ENCODE data around the gene KDELR1. TPM values are rescaled to one million over a fixed set of nuclear protein-coding genes. Genes with fewer than 3 reads are reported as not detected.

The KDELR1 gene
- total RNA-seq, result 102 and 121 TPM in 2 replicates

DNA sequence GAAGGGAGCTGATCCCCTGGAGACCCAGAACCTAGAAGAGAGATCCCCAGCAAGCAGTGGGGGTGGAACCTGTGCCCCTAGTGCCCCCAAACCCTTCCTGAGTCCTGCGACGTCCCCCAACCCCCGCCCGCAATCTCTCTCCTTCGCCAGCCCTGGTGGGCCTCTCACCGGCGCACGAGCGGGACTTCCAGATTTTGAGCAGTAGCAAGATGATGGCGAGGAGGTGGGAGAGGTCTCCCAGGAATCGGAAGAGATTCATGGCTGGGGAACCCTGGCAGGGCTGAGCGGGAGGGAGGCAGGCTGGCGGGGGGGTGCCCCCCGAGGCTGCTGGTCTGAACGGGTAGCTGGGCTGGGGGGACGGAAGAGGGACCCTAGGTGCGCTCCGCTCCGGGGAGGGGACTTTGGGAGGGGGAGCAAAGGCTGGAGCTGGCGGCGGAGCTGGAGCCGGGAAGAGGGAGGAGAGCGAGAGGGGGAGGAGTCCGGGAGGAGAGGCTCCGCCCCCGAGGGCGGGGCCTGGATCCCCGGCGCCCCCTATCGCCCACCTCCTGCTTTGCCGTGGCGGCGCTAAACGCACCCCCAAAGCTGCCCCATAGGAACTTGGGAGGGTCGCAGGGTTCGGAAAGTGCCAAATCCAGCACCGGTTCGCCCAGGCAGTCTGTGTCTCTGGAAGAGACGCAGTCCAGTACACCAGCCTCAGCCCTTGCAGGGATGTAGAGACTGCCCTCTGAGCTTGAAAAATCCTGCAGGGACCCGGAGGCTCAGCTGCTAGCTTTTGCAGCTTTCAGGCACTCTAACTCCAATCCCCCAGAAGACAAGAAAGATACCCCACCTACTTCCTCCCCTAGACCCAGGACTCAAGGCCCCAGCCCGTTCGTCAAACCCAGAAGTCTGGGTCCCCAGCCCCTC lies at the start of gene KDELR1:
TSS of gene KDELR1 (minus strand) at position 452 of the 906 bp plus-strand sequence. CDS start at position 259, 193 bp downstream.

DNA sequence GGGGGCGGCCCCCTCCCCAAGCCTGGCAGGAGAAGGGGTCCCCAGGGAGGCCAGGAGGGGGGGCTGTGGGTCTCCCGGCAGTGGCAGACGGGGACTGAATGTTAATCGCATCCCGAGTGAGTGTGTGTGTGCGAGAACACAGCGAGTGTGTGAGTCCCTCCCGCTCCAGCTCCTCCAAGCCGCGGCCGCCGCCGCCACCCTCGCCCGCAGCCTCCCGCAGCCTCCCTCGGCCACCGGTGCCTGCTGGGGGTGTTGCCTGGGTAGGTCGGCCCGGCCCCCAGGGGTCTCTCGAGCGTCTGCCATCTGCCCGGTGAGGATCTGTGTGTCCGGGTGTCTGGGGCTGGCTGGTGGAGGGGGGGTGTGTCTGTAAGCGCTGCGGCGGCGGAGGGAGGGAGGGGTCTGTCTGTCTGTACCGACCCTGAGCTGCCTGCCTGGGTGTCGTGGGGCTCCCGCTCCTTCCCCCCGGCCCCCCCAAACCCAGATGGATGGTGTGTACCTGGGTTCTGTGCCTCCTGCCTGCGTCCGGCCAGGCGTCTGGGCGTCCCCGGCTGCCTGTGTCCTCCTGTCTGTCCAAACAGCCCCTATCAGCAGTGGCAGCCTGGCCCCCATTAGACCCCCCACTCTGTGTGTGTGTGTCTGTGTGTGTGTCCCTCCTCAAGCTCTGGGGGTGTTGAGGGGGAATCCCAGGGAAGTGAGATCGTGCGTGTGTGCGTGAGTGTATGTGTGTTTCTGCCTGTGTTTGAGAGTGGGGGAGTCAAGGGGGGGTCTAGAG lies 2.4 kb upstream of the KDELR1 start, which contains the start of gene GRIN2D:
TSS of gene GRIN2D (plus strand) at position 110 of the 772 bp plus-strand sequence. CDS start 4,725 bp downstream, outside the sequence.

DNA sequence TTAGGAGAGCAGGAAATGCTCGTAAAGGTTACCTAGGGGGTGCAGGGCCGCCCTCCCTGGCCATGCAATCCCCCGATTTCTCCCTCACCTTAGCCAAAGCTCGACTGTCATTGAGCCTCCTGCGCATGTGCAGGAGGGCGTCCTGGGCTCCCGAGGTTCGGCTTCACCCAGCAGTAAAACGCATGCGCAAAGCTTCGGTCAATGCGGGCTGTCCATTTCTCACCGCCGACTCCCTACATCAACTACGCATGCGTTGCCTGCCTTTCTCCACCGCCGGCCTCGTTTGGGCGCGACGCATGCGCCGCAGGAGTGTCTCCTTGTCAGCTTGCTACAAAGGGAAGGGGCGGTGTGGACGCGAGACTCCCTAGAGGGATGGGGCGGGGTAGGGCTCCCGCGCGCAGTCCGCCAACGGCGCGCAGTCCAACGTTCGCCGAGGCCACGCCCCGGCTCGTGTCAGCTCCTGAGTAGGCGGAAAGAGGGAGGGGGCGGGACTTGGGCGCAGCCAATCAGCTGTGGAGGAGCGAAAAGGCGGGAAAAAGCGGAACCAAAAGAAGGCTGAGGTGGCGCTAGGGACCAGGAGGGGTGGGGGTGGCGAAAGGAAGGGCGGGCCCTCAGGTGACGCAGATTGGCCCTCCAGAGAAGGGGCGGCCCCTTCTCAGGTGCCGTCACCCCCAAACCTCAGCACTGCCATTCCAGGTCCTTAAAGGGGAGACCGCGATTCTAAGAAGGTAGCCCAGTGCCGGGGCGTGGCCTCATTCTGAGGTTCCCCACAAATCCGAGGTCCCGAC lies 27.3 kb downstream of the KDELR1 start, which contains the start of the genes SYNGR4 and TMEM143:
TSS of gene SYNGR4 (plus strand) at position 558 of the 788 bp plus-strand sequence. CDS start 1,476 bp downstream, outside the sequence.
TSS of gene TMEM143 (minus strand) at position 131 of the 788 bp plus-strand sequence. CDS start at position 111, 20 bp downstream.

Other genes with a start within 250 kb of the KDELR1 start
- gene LIG1, start 221.2 kb downstream of the KDELR1 start, total RNA-seq, result 6.3 and 7.5 TPM in 2 replicates
- 2.4 and 3.1 TPM in 2 replicates for gene ZSWIM9, start 220.9 kb downstream of the KDELR1 start, total RNA-seq
- 23.0 and 25.0 TPM in 2 replicates for gene CARD8, start 135.6 kb downstream of the KDELR1 start, total RNA-seq
- 0.24 and 0.32 TPM in 2 replicates for gene ZNF114, start 121.5 kb downstream of the KDELR1 start, total RNA-seq
- gene EMP3, start 66.0 kb downstream of the KDELR1 start, total RNA-seq, result 69.1 and 109 TPM in 2 replicates
- gene TMEM143, start 27.6 kb downstream of the KDELR1 start, total RNA-seq, result 4.7 and 9.6 TPM in 2 replicates
- not detected in 2 replicates for gene SYNGR4, start 27.2 kb downstream of the KDELR1 start, total RNA-seq
- 0.49 and 0.65 TPM in 2 replicates for gene GRIN2D, start 2.1 kb upstream of the KDELR1 start, total RNA-seq
- gene GRWD1, start 54.4 kb upstream of the KDELR1 start, total RNA-seq, result 30.2 and 31.0 TPM in 2 replicates
- 0.49 and 0.81 TPM in 2 replicates for gene KCNJ14, start 64.0 kb upstream of the KDELR1 start, total RNA-seq
- 35.8 and 40.4 TPM in 2 replicates for gene CYTH2, start 77.8 kb upstream of the KDELR1 start, total RNA-seq
- gene LMTK3, start 120.3 kb upstream of the KDELR1 start, total RNA-seq, result under 0.01 and 0.36 TPM in 2 replicates
- gene SULT2B1, start 160.6 kb upstream of the KDELR1 start, total RNA-seq, result 0.36 TPM in 1 of 2 replicates, not detected in the other
- not detected in 2 replicates for gene SPACA4, start 215.2 kb upstream of the KDELR1 start, total RNA-seq
- 0.24 and 1.3 TPM in 2 replicates for gene FAM83E, start 223.5 kb upstream of the KDELR1 start, total RNA-seq
- gene RPL18, start 227.6 kb upstream of the KDELR1 start, total RNA-seq, result 1,307 and 1,432 TPM in 2 replicates
- gene SPHK2, start 228.0 kb upstream of the KDELR1 start, total RNA-seq, result 16.5 and 19.1 TPM in 2 replicates
- gene DBP, start 245.8 kb upstream of the KDELR1 start, total RNA-seq, result 7.6 and 12.3 TPM in 2 replicates